Measurements from ENCODE around the gene SUN5. TPM values are rescaled to one million over a fixed set of nuclear protein-coding genes. Genes with fewer than 3 reads are reported as not detected.
"Not testable (repeated sequence)": the region's sequence is repeated elsewhere in the genome, so short reads cannot be mapped to it uniquely, and the experiment has no call there.

Gene SUN5
- total RNA-seq, 2 donors from 2014 or later: not detected

GRCh38 chr20:32964575-32964974 is 39.7 kb downstream of the SUN5 start:
- H3K9me3 Mint-ChIP-seq: no peaks in the 10 kb centered on the region
- ATAC-seq (replicated peaks): no peak
- peaks cover 36% of the 10 kb centered on the region for H3K4me1 Mint-ChIP-seq
- H3K36me3 Mint-ChIP-seq (ENCODE audit: low read depth): no peaks in the 10 kb centered on the region
- H3K27me3 Mint-ChIP-seq: no peaks in the 10 kb centered on the region
- no peak overlapping the region for H3K4me3 Mint-ChIP-seq
- no peak overlapping the region for H3K27ac Mint-ChIP-seq

GRCh38 chr20:32963176-32963575 is 41.1 kb downstream of the SUN5 start:
- peak overlapping the region; percentile 79 for H3K27ac Mint-ChIP-seq
- peaks cover 33% of the 10 kb centered on the region for H3K4me1 Mint-ChIP-seq
- H3K36me3 Mint-ChIP-seq (ENCODE audit: low read depth): no peaks in the 10 kb centered on the region
- no peaks in the 10 kb centered on the region for H3K27me3 Mint-ChIP-seq
- H3K4me3 Mint-ChIP-seq: no peak overlapping the region
- no peak for ATAC-seq (replicated peaks)
- peaks cover 2% of the 10 kb centered on the region for H3K9me3 Mint-ChIP-seq

GRCh38 chr20:32962646-32963045 is 41.6 kb downstream of the SUN5 start:
- not testable (repeated sequence) for ATAC-seq (replicated peaks)

GRCh38 chr20:32962053-32962452 is 42.2 kb downstream of the SUN5 start:
- H3K4me1 Mint-ChIP-seq: peaks cover 23% of the 10 kb centered on the region
- no peaks in the 10 kb centered on the region for H3K36me3 Mint-ChIP-seq (ENCODE audit: low read depth)
- peaks cover 10% of the 10 kb centered on the region for H3K9me3 Mint-ChIP-seq
- no peaks in the 10 kb centered on the region for H3K27me3 Mint-ChIP-seq
- no peak for ATAC-seq (replicated peaks)
- H3K4me3 Mint-ChIP-seq: no peak overlapping the region
- H3K27ac Mint-ChIP-seq: no peak overlapping the region

More at GRCh38 chr20:32962646-32963045, 41.6 kb downstream of the SUN5 start:
- H3K4me3 Mint-ChIP-seq; H3K27ac Mint-ChIP-seq; H3K27me3 Mint-ChIP-seq; H3K9me3 Mint-ChIP-seq; H3K36me3 Mint-ChIP-seq (ENCODE audit: low read depth): not testable (repeated sequence)
- peaks cover 28% of the 10 kb centered on the region for H3K4me1 Mint-ChIP-seq

- H3K36me3 Mint-ChIP-seq (ENCODE audit: low read depth): no peaks in the 10 kb centered on the region
- H3K27me3 Mint-ChIP-seq: no peaks in the 10 kb centered on the region
- peaks cover 17% of the 10 kb centered on the region for H3K4me1 Mint-ChIP-seq
- H3K9me3 Mint-ChIP-seq: peaks cover 15% of the 10 kb centered on the region
- no peak overlapping the region for H3K4me3 Mint-ChIP-seq
- ATAC-seq (replicated peaks): no peak
- H3K27ac Mint-ChIP-seq: no peak overlapping the region
These were observed 43.1 kb downstream of the SUN5 start for GRCh38 chr20:32960849-32961731.

GRCh38 chr20:32960222-32960518 is 44.1 kb downstream of the SUN5 start:
- Mint-ChIP-seq H3K27me3 (no peaks in the 10 kb centered on the region), H3K4me3 (no peak overlapping the region), H3K27ac (no peak overlapping the region), H3K36me3 (ENCODE audit: low read depth) (no peaks in the 10 kb centered on the region), H3K9me3 (peaks cover 15% of the 10 kb centered on the region), H3K4me1 (peaks cover 14% of the 10 kb centered on the region)
- ATAC-seq (replicated peaks): no peak

GRCh38 chr20:32959351-32960221 is 44.6 kb downstream of the SUN5 start:
- no peak overlapping the region for H3K4me3 Mint-ChIP-seq
- peaks cover 15% of the 10 kb centered on the region for H3K9me3 Mint-ChIP-seq
- H3K4me1 Mint-ChIP-seq: peaks cover 13% of the 10 kb centered on the region
- ATAC-seq (replicated peaks): no peak
- no peak overlapping the region for H3K27ac Mint-ChIP-seq
- H3K27me3 Mint-ChIP-seq: no peaks in the 10 kb centered on the region
- no peaks in the 10 kb centered on the region for H3K36me3 Mint-ChIP-seq (ENCODE audit: low read depth)

- Mint-ChIP-seq H3K4me1 (peaks cover 7% of the 10 kb centered on the region), H3K27me3 (no peaks in the 10 kb centered on the region), H3K27ac (no peak overlapping the region), H3K4me3 (no peak overlapping the region), H3K36me3 (ENCODE audit: low read depth) (no peaks in the 10 kb centered on the region), H3K9me3 (peaks cover 15% of the 10 kb centered on the region)
- no peak for ATAC-seq (replicated peaks)
These were observed 45.7 kb downstream of the SUN5 start for GRCh38 chr20:32958574-32958973.

GRCh38 chr20:32957459-32957858 is 46.8 kb downstream of the SUN5 start:
- no peak for ATAC-seq (replicated peaks)
- no peaks in the 10 kb centered on the region for H3K36me3 Mint-ChIP-seq (ENCODE audit: low read depth)
- H3K4me1 Mint-ChIP-seq: peaks cover 6% of the 10 kb centered on the region
- H3K27ac Mint-ChIP-seq: no peak overlapping the region
- H3K4me3 Mint-ChIP-seq: no peak overlapping the region
- peaks cover 15% of the 10 kb centered on the region for H3K9me3 Mint-ChIP-seq
- no peaks in the 10 kb centered on the region for H3K27me3 Mint-ChIP-seq

GRCh38 chr20:32950539-32950938 is 53.7 kb downstream of the SUN5 start:
- peaks cover 19% of the 10 kb centered on the region for H3K4me1 Mint-ChIP-seq
- H3K9me3 Mint-ChIP-seq; H3K4me3 Mint-ChIP-seq; ATAC-seq (replicated peaks); H3K36me3 Mint-ChIP-seq (ENCODE audit: low read depth); H3K27ac Mint-ChIP-seq; H3K27me3 Mint-ChIP-seq: not testable (repeated sequence)

GRCh38 chr20:32946629-32947028 is 57.6 kb downstream of the SUN5 start:
- Mint-ChIP-seq H3K27me3 (no peaks in the 10 kb centered on the region), H3K4me3 (peak overlapping the region; percentile 62), H3K36me3 (ENCODE audit: low read depth) (no peaks in the 10 kb centered on the region), H3K4me1 (peaks cover 24% of the 10 kb centered on the region), H3K27ac (peak overlapping the region; percentile 68), H3K9me3 (no peaks in the 10 kb centered on the region)
- peak; percentile 23 for ATAC-seq (replicated peaks)

- no peaks in the 10 kb centered on the region for H3K9me3 Mint-ChIP-seq
- ATAC-seq (replicated peaks): peak; percentile 82
- peak overlapping the region; percentile 62 for H3K4me3 Mint-ChIP-seq
- H3K27me3 Mint-ChIP-seq: no peaks in the 10 kb centered on the region
- H3K27ac Mint-ChIP-seq: peak overlapping the region; percentile 68
- H3K36me3 Mint-ChIP-seq (ENCODE audit: low read depth): no peaks in the 10 kb centered on the region
- H3K4me1 Mint-ChIP-seq: peaks cover 24% of the 10 kb centered on the region
These were observed 58.5 kb downstream of the SUN5 start for GRCh38 chr20:32945710-32946221.

GRCh38 chr20:32943490-32944052 is 60.7 kb downstream of the SUN5 start:
- Mint-ChIP-seq H3K9me3 (no peaks in the 10 kb centered on the region), H3K27ac (no peak overlapping the region), H3K4me3 (no peak overlapping the region), H3K4me1 (peaks cover 18% of the 10 kb centered on the region), H3K27me3 (no peaks in the 10 kb centered on the region), H3K36me3 (ENCODE audit: low read depth) (no peaks in the 10 kb centered on the region)
- no peak for ATAC-seq (replicated peaks)

GRCh38 chr20:32941155-32941885 is 62.9 kb downstream of the SUN5 start:
- Mint-ChIP-seq H3K27me3 (no peaks in the 10 kb centered on the region), H3K36me3 (ENCODE audit: low read depth) (no peaks in the 10 kb centered on the region), H3K9me3 (no peaks in the 10 kb centered on the region), H3K4me1 (peaks cover 12% of the 10 kb centered on the region), H3K27ac (no peak overlapping the region), H3K4me3 (no peak overlapping the region)
- no peak for ATAC-seq (replicated peaks)

Data from activated T-helper 17 cell treated with anti-CD3 and anti-CD28 coated beads, Interleukin-2, amount 50 U/mL, for 72 hours (primary cell).